ENCODE measurements around the gene PRR20C.
"Not testable (repeated sequence)": the region's sequence is repeated elsewhere in the genome, so short reads cannot be mapped to it uniquely, and the experiment has no call there.

PRR20C gene

DNA sequence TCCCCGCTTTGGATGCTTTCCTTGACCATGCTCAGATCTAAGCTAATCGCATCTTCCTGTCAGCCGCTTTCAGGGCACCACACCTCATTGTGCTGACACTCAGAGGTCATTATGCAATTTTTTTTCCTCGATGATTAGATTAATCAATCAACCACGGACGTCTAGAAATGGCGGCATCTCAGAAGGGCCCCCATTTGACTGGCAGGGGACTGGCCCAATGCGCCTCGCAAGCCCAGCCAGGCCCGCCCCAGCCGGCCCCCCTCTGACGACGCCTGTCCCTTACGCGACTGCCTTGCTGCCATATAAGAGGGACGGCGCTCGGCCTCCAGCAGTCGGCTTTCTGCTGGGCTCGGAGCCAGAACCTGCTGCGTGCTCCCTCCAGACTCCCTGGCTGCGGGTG lies at the start of gene PRR20C:
Gene PRR20C (plus strand): TSS at position 301 of the 400 bp plus-strand sequence. CDS start 387 bp downstream, outside the sequence.
- not testable (repeated sequence) for DNase-seq (ENCODE audit: low spot score)

DNA sequence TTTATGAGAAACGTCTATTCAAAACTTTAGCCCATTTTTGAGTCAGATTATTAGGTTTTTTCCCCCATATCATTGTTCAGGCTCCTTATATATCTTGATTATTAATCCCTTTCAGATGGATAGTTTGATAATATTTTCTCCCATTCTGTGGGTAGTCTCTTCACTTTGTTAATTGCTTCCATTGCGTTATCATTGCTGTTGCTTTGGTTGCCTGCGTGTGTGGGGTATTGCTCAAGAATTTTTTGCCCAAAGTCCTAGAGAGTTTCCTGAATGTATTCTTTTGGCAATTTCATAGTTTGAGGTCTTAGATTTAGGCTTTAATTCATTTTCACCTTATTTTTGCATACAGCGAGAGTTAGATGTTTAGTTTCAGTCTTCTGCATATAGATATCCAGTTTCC lies 38.9 kb upstream of the PRR20C start:
- DNase-seq (ENCODE audit: low spot score), result no peak

DNA sequence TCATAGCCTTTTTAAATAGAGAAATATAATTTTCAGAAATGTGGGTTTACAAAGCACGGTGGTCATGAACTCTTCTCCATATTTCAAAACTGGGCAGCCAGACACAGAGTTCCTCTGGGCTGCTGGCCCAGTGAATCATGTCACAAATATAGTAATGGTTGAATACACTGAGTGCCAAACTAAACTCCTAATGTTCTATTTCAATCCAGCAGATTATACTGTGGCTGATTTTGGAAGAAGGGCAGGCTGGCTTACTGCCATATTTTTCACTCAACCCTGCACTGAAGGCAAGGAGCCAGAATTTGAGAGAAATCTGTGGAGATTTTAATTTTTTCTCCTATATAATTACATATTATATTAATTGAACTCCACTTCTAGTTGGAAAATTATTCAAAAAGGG lies 30.2 kb upstream of the PRR20C start:
- no peak for DNase-seq (ENCODE audit: low spot score)

DNA sequence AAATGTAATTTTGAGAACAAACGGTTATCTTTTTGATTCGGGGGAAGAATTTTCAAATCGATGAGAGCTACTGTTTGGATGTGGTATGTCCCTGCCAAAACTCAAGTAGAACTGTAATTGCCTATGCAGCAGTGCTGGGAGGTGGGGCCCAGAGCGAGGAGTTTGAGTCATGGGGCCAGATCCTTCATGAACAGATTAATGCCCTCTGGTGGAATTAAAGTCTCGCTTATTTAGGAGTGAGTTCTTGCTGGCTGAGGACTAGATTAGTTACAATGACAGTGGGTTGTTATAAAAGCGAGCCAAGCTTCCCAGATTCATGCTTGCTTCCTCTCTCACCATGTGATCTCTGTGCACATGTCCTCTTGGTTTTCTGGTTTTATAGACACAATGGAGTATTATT lies 25.0 kb upstream of the PRR20C start:
- DNase-seq (ENCODE audit: low spot score), result no peak

- DNase-seq (ENCODE audit: low spot score), result no peak
Measured at GRCh38 chr13:57136093-57136492, 17.8 kb upstream of the PRR20C start.

GRCh38 chr13:57137585-57137984 lies 16.3 kb upstream of the PRR20C start:
- no peak for DNase-seq (ENCODE audit: low spot score)

GRCh38 chr13:57138988-57139387 lies 14.9 kb upstream of the PRR20C start:
- no peak for DNase-seq (ENCODE audit: low spot score)

- DNase-seq (ENCODE audit: low spot score), result not testable (repeated sequence)
Measured at GRCh38 chr13:57139781-57140180, 14.1 kb upstream of the PRR20C start.

- DNase-seq (ENCODE audit: low spot score), result not testable (repeated sequence)
Measured at GRCh38 chr13:57140235-57140968, 13.5 kb upstream of the PRR20C start, which contains the start of gene PRR20A. PRR20A (plus strand) TSS chr13:57140918; CDS start chr13:57141305, 387 bp downstream.

GRCh38 chr13:57147188-57147587 lies 6.7 kb upstream of the PRR20C start, which contains the start of gene PRR20B:
PRR20B (plus strand) TSS chr13:57147488; CDS start chr13:57147875, 387 bp downstream.
- DNase-seq (ENCODE audit: low spot score), result not testable (repeated sequence)

GRCh38 chr13:57148106-57148505 lies 5.8 kb upstream of the PRR20C start:
- not testable (repeated sequence) for DNase-seq (ENCODE audit: low spot score)

- not testable (repeated sequence) for DNase-seq (ENCODE audit: low spot score)
Measured at GRCh38 chr13:57160332-57160731, 6.5 kb downstream of the PRR20C start, which contains the start of gene PRR20D. PRR20D (plus strand) TSS chr13:57160632; CDS start chr13:57161019, 387 bp downstream.

GRCh38 chr13:57166897-57167296 lies 13.0 kb downstream of the PRR20C start, which contains the start of gene PRR20E:
PRR20E (plus strand) TSS chr13:57167197; CDS start chr13:57167584, 387 bp downstream.
- DNase-seq (ENCODE audit: low spot score), result not testable (repeated sequence)

GRCh38 chr13:57191667-57192066 lies 37.8 kb downstream of the PRR20C start:
- no peak for DNase-seq (ENCODE audit: low spot score)
